Motor neuron (in vitro differentiated cells): ENCODE results near the gene RNF220. TPM values are rescaled to one million over a fixed set of nuclear protein-coding genes. Genes with fewer than 3 reads are reported as not detected.
A peak's percentile ranks its signal among the peaks of the same experiment; 100 is the strongest.

Experiments used
- ATAC-seq, 8 experiments: fragments of 200-7000 bp; cut with Tn5 transposase; replicated peaks in 6 of 8; 2 replicates each; pipeline ENCODE4 v1.8.0; 2021; ENCODE audit warnings: mild to moderate bottlenecking in 8 of 8, moderate library complexity in 8 of 8
- H3K27ac ChIP-seq, 2 donors: fragments of 250-450 bp; sonication (Bioruptor Pico); 2 replicates each; pipeline ENCODE4 v1.9.0; 2021; ENCODE audit warnings: antibody characterized with exemption in 2 of 2, mild to moderate bottlenecking in 2 of 2, moderate library complexity in 1 of 2
- H3K4me1 ChIP-seq, 2 donors: fragments of 250-450 bp; sonication (Bioruptor Pico); replicated peaks in 1 of 2; 2 replicates each; pipeline ENCODE4 v1.6.1; 2021; ENCODE audit warnings: antibody characterized with exemption in 2 of 2, mild to moderate bottlenecking in 2 of 2, moderate library complexity in 1 of 2
- H3K4me3 ChIP-seq, 5 donors: fragments of 250-450 bp; sonication (Bioruptor Pico); 2 replicates each; pipeline ENCODE4 v1.9.0; 2021; ENCODE audit warnings: antibody characterized with exemption in 5 of 5, mild to moderate bottlenecking in 5 of 5, moderate library complexity in 4 of 5
- WGBS, 10 experiments: fragments of 450-650 bp; shearing (Covaris generic); methylation state at CpG; one replicate each; pipeline ENCODE4 v1.0.0; 2022; 5-methylcytosine and 5-hydroxymethylcytosine counted together
- in situ Hi-C, 9 experiments: fragments of 400-800 bp; cut with MboI; loops; one replicate each; pipeline ENCODE4 v1.15.0; 2021; ENCODE audit warnings: low sequenced_read_pairs in 9 of 9, low pct_unique_long_range_greater_than_20kb in 2 of 9; ENCODE audit not compliant: unreplicated experiment in 9 of 9
- total RNA-seq, 8 experiments: library from RNA; unstranded; fragments of 300-600 nt; gene quantifications; 2 replicates each; pipeline versions ENCODE4 v1.2.3 to v1.2.4, GENCODE V29; 2022

RNF220 gene
- total RNA-seq, 8 experiments from 2014 or later: 47.3 to 134 (median 92.0) TPM

DNA sequence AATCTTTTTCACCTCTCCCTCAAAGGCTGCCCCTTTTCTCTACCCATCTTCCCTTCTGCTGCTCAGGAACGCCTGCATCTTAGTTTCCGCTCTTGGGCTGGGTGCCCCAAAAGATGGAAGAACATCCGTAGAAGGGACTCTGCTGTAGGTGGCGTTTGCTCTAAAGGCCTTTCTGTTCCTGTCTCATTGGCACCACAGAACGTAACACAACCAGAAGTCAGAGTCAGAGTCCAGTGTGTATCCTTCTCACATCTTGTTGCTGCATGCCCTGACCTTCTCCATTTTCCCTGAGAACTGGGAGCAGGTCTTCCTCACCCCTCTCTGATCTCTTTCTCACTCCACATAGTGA lies 103.3 kb downstream of the RNF220 start:
- WGBS, 10 experiments: 14 to 92% (median 63%) methylated on average over 1 to 5 of the region's 5 CpGs; no CpG with 5 or more reads in 3 of the 10 experiments
- ATAC-seq: no peak
- H3K27ac ChIP-seq: peak overlapping the region; percentile 74 to 87
- H3K4me3 ChIP-seq: no peak overlapping the region
- peaks cover 85 to 87% of the 10 kb centered on the region in 2 donors for H3K4me1 ChIP-seq
- in situ Hi-C loops: no loop called here

DNA sequence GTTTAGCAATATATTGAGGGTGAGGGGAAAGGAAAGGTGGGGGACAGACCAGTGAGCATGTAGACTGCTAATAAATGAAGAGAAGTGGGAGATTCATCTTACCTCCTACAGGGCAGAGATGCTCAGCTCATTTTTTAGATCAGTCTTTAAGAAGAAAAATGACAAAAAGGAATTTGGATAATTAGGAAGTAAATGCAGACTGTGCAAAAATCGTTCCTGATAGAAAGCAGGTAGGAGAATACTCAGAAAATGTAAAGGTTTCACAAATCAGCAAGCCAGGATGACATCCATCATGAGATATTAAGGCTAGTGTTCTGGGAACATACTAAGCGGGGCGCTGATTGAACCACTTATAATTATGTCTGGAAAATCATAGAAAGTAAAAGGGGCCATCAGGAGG lies 106.3 kb downstream of the RNF220 start:
- Histone ChIP-seq H3K4me3 (no peak overlapping the region), H3K27ac (no peak overlapping the region), H3K4me1 (peaks cover 71 to 78% of the 10 kb centered on the region in 2 donors)
- in situ Hi-C loops: no loop called here
- ATAC-seq: no peak
- 0 to 100% (median 61%) methylated on average over 1 to 3 of the region's 3 CpGs for WGBS, 10 experiments

DNA sequence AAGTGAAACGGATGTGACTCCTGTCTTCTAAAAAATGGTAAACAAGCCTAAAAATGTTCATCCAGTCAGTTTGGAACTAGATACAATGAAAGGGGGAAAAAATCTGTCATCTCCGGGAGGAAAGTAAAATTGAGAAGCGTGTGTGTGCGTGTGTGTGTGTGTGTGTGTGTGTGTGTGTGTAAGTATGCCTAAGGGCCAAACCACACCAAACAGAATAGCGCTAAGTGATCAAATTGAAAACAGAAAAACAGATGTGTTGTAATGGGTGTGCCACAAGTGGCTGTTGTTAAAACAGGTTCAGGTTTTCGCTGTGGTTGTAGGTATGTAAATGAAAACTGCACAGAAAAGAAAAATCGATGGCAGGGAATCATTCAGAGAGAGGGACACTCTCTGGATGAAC lies 106.7 kb downstream of the RNF220 start:
- ATAC-seq: peak in 2 of 8 experiments; percentile 61 to 81
- Histone ChIP-seq H3K27ac (no peak overlapping the region), H3K4me3 (no peak overlapping the region), H3K4me1 (peaks cover 67 to 74% of the 10 kb centered on the region in 2 donors)
- WGBS, 10 experiments: 2 to 86% (median 63%) methylated on average over 1 to 7 of the region's 7 CpGs
- in situ Hi-C loops: no loop called here

DNA sequence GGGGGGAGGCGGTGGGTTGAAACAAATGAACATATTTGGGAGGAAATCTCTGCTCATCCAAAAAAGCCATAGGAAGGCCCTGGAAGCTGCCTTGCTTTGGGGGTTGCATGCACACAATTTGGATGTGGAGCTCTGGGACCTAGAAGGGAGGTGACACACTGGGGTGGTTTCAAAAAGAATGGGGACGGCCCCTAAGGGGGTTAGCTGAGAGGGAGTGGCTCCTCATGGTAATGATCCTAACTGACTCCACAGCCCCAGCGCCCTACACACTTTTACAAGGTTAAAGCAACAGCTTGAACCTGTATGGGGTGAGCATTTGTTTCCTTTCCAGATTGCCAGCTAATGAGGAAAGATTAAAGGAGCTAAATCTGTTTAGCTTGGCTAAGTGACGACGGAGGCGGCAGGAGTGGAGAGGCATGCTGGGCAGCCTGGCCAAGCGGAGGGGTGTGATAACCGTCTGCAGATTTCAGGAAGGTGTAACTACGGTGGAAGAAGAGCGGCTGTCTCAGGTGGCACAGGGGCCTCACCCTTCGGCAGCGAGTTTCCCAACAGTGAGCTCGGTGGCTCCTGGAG lies 107.3 kb downstream of the RNF220 start:
- no peak overlapping the region for H3K27ac ChIP-seq
- no peak for ATAC-seq
- no peak overlapping the region for H3K4me3 ChIP-seq
- 56 to 97% (median 84%) methylated on average over 2 to 11 of the region's 13 CpGs; no CpG with 5 or more reads in 1 of the 10 experiments for WGBS, 10 experiments
- in situ Hi-C loops: no loop called here
- peaks cover 61 to 68% of the 10 kb centered on the region in 2 donors for H3K4me1 ChIP-seq

DNA sequence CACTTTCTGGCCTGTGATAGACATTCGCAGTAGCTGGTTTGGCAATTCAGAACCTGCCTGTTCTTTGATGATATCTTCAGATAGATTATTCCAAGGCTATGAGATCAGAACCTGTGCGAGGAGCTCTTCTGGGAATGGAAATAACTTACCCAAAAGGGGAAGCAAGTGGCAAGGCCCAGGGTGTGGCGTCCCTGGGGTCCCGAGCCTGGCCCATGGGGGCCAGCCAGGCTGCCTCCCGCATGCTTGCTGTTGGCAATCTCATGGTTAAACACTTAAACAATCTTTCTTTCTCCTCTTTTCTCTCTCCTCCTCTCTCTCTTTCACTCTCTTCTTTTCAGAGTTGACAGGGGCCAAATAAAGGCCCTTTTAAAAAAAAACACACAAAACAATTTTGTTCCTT lies 108.1 kb downstream of the RNF220 start:
- peaks cover 54 to 61% of the 10 kb centered on the region in 2 donors for H3K4me1 ChIP-seq
- 44 to 93% (median 90%) methylated on average over 1 to 5 of the region's 5 CpGs; no CpG with 5 or more reads in 5 of the 10 experiments for WGBS, 10 experiments
- ATAC-seq: no peak
- in situ Hi-C loops: no loop called here
- H3K27ac ChIP-seq: no peak overlapping the region
- no peak overlapping the region for H3K4me3 ChIP-seq

DNA sequence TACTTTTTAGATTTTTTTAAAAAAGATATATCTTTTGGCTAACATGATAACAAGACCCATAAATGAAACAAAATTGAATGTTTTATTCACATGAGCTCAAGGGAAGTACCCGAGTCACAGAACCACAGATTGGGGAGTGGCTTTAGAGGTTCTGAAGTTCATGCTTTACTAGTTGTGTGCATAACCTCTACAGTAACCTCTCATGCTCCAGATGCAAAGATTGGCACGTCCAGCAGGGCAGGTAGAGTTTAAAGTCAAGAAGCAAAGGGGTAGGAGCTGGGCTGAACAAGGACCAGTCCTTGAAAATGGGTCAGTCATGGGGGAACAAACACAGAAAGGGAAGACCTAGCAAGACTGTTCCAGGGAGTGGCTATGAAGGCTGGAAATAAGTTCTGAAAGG lies 109.6 kb downstream of the RNF220 start:
- Histone ChIP-seq H3K4me3 (no peak overlapping the region), H3K4me1 (peaks cover 42 to 59% of the 10 kb centered on the region in 2 donors), H3K27ac (no peak overlapping the region)
- WGBS, 10 experiments: 0 to 100% (median 88%) methylated on average over 1 to 2 of the region's 2 CpGs
- ATAC-seq: no peak
- in situ Hi-C loops: no loop called here

DNA sequence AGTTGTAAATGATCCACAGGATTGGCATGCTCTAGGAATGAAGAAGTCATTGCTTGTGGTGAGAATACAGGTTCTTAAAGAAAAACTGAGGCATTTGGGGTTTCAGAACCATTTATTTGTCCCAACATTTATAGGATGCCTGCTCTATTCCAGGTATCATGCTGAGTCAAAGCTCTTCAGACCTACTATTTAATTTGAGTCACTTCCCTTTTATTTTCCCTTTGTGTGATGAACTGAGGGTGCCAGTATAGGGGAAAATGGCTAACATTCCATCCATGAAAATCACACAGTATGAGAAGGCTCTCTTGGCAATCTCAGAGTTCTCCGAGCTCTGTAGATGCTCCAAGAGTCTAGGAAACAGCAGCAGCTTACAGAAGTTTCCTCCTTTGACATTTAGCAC lies 110.4 kb downstream of the RNF220 start:
- ATAC-seq: no peak
- 0 to 100% (median 100%) methylated on average over 1 of the region's 1 CpG; no CpG with 5 or more reads in 4 of the 10 experiments for WGBS, 10 experiments
- H3K27ac ChIP-seq: no peak overlapping the region
- no peak overlapping the region for H3K4me3 ChIP-seq
- H3K4me1 ChIP-seq: peaks cover 39 to 52% of the 10 kb centered on the region in 2 donors
- in situ Hi-C loops: no loop called here

DNA sequence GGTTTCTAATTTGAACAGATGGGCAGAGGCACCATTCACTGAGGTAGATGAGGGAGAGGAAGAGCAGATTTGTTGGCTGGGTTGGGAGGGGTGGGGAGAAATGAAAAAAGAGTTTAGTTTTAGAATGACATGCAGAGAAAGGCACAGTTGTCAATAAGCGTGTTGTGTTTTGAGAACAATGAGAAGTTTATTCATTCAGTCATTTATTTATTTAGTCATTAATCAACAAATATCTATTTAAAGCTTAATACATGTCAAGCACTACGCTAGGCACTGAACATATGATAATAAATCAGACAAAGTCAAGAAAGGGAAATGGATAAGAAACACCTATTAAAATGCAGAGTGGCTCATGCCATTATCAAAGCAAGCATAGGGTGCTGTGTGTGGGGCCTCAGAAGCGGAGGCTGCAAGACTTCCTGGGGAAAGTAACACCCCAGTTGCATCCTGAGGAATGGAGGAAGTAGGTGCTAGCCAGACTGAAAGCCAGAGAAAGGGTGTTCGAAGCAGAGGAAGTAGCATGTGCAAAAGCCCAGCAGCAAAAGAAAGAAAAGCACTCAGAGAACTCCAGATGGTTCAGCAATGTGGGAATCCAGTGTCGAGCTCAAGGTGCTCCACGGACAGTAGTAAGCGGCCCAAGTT lies 114.1 kb downstream of the RNF220 start:
- H3K4me1 ChIP-seq: peaks cover 26 to 36% of the 10 kb centered on the region in 2 donors
- no peak overlapping the region for H3K4me3 ChIP-seq
- WGBS, 10 experiments: 8 to 81% (median 58%) methylated on average over 2 to 6 of the region's 7 CpGs; no CpG with 5 or more reads in 1 of the 10 experiments
- no peak overlapping the region for H3K27ac ChIP-seq
- in situ Hi-C loops: no loop called here
- no peak for ATAC-seq

DNA sequence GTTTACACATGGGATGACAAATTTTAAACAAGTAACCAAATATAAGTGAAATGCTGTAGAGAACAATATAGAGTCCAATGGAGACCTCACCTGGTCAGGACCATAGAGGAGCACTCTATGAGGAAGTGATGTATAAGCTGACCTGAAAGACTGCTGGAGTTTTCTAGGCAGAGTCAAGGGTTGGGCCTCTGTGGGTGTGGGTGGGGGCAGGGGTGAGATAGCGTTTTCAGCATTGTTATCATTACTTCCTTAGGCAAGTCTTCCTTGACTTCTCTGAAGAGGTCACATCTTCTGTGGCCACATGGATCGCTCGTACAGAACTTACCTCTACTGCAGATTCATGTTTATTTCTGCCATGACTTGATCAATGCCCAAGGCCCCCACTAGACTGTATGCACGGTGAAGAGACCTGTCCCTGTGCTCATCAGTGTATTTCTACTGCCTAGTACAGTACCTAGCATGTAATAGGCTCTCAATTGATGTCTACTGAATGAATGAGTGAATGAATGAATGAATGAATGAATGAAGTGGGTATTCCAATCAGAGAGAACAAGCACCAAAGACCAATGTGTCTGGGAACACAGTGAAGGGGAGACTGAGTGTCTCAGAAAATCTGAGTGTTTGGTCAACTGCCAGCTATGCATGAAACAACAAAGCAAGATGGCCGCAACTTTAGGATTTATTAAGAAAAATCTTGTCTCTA lies 116.5 kb downstream of the RNF220 start:
- H3K4me1 ChIP-seq: peaks cover 44 to 46% of the 10 kb centered on the region in 2 donors

DNA sequence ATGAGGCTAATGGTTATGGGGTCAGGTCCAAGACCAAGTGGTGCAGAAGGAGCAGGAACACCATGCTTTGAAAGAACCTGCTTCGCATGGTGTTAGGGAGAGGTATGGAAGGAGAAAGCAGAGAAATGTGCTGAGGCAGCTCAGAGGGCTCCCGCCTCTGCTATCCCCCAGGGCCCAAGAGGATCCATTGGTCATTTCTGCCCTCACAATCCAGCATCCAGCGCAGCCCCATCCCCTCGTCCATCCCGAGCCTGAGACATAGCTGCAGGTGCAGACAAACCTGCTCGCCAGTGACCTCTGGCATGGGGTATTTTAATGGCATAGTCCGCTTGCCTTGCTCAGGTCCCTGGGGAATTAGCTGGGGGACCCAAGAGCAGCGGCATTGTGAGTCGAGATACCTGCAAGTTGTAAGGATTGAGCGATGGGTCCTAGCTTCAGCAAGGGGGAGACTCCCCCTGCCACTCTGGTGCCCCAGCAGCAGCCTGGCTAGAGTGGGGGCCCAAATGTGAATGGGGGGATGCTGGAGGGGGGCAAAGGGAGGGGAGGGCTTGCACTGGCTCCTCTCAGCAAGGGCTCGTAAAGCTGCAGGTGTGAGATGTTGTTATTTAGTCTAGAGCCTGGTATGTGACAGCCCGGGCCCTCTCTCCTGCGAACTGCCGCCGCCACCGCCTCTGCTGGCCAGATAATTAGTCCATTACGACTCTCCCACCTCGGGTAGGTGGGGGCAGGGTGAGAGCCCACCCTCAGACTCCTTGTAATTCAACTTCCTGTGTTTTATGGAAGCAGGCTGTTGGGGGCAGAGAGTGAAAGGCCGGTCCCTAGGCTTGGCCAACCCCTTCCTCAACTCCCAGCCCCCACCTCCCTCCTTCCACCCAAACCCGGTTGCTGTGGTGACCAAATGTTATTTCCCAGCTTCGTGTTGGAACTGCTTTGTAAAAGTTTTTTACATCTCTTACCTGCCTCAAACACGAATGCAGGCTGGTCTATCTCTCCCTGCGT lies 118.8 kb downstream of the RNF220 start:
- in situ Hi-C loops: no loop called here
- Histone ChIP-seq H3K4me3 (peak overlapping the region; percentile 0 to 22 (median 19)), H3K4me1 (peaks cover 43 to 44% of the 10 kb centered on the region in 2 donors), H3K27ac (peak overlapping the region; percentile 63 to 77)
- WGBS, 10 experiments: 0 to 100% (median 7%) methylated on average over 1 to 13 of the region's 23 CpGs; no CpG with 5 or more reads in 2 of the 10 experiments
- ATAC-seq: peak in 5 of 8 experiments; percentile 76 to 82 (median 80)

More for the DNA sequence above, 116.5 kb downstream of the RNF220 start:
- in situ Hi-C loops: no loop called here
- H3K4me3 ChIP-seq: no peak overlapping the region
- H3K27ac ChIP-seq: no peak overlapping the region
- WGBS, 10 experiments: 28 to 100% (median 95%) methylated on average over 1 to 5 of the region's 5 CpGs; no CpG with 5 or more reads in 2 of the 10 experiments
- no peak for ATAC-seq

DNA sequence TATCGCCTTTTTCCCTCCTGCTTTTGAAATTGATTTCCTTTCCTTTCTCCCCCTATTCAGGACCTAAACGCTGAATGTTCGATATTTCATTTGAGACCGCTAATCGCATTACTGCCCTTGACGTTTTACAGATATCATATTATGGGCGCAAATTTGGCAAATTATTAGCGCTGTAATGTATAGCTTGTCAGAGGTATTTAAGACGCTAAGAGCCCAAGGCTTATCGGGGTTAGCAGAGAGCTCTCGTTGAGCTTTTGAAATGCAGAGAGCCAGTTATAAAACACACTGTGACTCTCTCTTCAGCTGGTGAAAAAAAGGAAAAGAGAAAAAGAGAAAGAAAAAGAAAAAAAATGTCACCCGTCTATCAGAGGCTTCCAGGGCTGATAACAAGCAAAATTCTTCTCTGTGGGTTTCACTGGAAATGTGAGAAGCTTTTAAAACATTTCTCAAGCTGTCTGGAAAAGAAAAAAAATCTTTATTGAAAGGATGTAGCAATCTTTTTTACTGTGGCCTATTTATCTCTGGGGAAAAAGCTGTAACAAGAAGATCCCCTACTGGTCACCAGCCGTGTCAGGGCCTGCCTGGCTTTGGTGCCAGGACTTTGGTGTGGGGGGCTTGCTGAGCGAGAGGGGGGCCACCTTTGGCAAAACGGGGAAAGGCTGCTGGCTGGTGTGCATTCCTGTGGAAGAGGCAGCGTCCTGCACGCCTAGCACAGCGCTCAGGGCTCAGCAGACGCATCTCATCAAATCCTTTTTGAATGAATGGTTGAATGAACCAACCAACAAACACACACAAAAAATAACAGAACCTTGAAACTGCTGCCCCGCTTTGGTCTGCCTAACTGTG lies 119.8 kb downstream of the RNF220 start:
- peak in 5 of 8 experiments; percentile 37 to 48 (median 42) for ATAC-seq
- 3 to 33% (median 8%) methylated on average over 6 to 18 of the region's 20 CpGs for WGBS, 10 experiments
- Histone ChIP-seq H3K4me1 (peaks cover 37 to 44% of the 10 kb centered on the region in 2 donors), H3K27ac (peak overlapping the region; percentile 63 to 77), H3K4me3 (peak overlapping the region; percentile 0 to 22 (median 19))
- in situ Hi-C loops: no loop called here
